A172 (cell line): Measurements from ENCODE around the gene CABP5. TPM values are rescaled to one million over a fixed set of nuclear protein-coding genes. Genes with fewer than 3 reads are reported as not detected.

ENCODE experiments used
- DNase-seq: peaks from one replicate; pipeline ENCODE4 v3.0.0-alpha.2; 2015; ENCODE audit warnings: low spot score
- total RNA-seq: library from RNA; depleted of rRNA; stranded (reverse); fragments of >200 nt; shearing (Covaris generic); gene quantifications from 2 replicates; pipeline ENCODE4 v1.2.3, GENCODE V29; 2014; rRNA removed

Gene CABP5
- total RNA-seq, 1 experiment from 2014 or later = not detected

GRCh38 chr19:48030073-48030472 lies 13.8 kb downstream of the CABP5 start:
- DNase-seq = no peak

- no peak for DNase-seq
Observed at GRCh38 chr19:48029431-48029830, 14.4 kb downstream of the CABP5 start.

GRCh38 chr19:48025480-48025879 lies 18.4 kb downstream of the CABP5 start:
- no peak for DNase-seq

GRCh38 chr19:48023518-48023917 lies 20.4 kb downstream of the CABP5 start:
- no peak for DNase-seq

DNA sequence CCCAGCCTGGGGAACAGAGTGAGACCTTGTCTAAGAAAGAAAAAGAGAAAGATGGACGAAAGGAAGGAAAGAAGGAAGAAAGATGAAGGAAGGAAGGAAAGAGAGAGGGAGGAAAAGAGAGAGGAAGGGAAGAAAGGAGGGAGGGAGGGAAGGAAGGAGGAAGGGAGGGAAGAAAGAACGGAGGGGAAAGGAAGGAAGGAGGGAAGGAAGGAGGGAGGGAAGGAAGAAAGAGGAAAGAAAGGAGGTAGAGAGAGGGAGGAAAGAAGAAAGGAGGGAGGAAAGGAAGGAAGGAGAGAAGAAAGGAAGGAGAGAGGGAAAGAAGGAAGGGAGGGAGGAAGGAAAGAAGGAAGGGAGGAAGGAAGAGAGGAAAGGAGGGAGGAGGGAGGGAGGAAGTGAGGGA lies 20.9 kb downstream of the CABP5 start:
- no peak for DNase-seq

DNA sequence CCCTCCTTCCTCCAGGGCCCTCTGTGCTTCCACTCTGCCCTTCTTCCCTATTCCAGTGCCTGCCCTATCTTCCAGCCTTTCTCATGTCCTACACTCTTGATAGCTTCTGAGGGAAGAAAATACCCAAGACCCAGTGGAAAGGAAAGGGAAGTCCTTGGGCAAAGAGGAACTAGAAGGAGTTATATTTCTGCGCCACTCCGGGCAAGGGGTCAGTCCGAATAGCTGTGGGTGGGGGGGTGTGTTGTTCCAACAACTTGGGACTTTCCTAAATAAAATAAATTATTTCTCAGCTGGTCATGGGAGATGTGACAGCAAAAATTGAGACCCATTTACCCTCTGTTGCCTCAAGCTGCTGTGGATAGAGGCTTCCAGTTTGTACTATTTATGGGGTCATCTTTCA lies 23.2 kb downstream of the CABP5 start:
- no peak for DNase-seq

- no peak for DNase-seq
Observed at GRCh38 chr19:48010932-48011758, 32.7 kb downstream of the CABP5 start.

DNA sequence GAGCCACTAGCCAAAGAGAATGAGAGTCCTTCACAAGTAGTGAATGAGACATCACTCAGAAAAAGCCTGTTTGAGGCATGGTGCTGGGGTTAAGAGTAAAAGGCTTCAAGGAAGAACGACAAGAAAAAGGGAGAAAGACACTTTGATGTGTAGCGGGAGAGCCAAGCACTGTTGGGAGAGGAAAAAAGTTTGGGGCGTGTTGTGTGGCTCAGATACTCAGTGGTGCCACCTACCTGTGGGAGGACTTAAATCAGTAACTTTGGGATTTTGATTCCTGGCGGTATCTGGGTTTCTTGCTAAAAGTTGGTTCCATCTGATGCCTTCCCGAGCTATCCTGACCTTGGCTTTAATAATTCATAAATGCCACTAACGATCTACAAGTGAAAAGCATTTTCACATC lies 37.1 kb downstream of the CABP5 start:
- peak; percentile 4 for DNase-seq

GRCh38 chr19:48004236-48004635 lies 39.6 kb downstream of the CABP5 start:
- no peak for DNase-seq

- no peak for DNase-seq
Observed at GRCh38 chr19:48000846-48001245, 43.0 kb downstream of the CABP5 start.

GRCh38 chr19:47998800-47999199 lies 45.1 kb downstream of the CABP5 start:
- DNase-seq = no peak

- no peak for DNase-seq
Observed at GRCh38 chr19:47996230-47996727, 47.6 kb downstream of the CABP5 start.

DNA sequence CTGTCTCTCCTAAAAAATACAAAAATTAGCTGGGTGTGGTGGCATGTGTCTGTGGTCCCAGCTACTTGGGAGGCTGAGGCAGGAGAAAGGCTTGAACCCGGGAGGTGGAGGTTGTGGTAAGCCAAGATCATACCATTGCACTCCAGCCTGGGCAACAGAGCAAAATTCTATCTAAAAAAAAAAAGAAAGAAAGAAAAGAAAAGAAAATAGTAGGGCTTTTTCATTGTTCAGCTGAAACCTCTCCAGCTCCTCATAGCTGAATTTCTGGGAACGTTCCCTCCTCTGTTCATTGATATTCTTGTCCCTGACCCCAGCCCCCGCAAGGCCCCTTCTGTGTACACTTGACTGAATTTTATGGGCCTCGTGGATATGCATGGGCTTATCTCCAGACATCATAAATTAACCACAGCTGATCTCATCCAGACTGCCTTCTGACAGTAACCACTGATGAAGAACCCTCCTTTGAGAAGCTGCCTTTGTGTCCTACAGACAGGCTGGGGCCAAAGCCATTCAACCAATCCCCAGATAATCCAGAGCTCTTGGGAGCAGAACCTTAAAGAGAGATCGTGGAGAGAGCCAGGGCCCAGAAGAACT lies 49.6 kb downstream of the CABP5 start, which contains the start of gene ELSPBP1:
Gene ELSPBP1 (plus strand): TSS at position 424 of the 594 bp plus-strand sequence. CDS start 14,036 bp downstream, outside the sequence.
- DNase-seq = no peak

DNA sequence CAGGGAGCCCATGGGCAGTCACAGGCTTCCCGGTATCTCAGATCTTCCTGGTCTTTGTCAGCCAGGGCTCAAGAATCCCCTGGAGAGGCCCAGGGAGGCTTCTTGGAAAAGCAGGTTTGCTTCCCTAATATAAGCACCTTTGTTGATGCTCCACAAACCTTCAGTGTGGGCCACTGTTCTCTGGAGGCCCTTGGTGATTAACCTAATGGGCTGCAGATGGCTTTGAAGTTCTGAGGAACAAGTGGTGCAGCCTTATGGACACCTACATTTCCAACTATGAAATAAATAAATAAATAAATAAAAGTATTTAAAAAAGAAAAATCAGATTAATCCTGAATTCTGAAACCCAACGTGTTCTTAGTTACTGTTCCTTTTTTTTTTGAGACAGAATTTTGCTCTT lies 51.8 kb downstream of the CABP5 start, which contains the start of gene BSPH1:
Gene BSPH1 (minus strand): TSS at position 101 of the 400 bp plus-strand sequence. CDS start 89 bp downstream, at position 12.
- no peak for DNase-seq

DNA sequence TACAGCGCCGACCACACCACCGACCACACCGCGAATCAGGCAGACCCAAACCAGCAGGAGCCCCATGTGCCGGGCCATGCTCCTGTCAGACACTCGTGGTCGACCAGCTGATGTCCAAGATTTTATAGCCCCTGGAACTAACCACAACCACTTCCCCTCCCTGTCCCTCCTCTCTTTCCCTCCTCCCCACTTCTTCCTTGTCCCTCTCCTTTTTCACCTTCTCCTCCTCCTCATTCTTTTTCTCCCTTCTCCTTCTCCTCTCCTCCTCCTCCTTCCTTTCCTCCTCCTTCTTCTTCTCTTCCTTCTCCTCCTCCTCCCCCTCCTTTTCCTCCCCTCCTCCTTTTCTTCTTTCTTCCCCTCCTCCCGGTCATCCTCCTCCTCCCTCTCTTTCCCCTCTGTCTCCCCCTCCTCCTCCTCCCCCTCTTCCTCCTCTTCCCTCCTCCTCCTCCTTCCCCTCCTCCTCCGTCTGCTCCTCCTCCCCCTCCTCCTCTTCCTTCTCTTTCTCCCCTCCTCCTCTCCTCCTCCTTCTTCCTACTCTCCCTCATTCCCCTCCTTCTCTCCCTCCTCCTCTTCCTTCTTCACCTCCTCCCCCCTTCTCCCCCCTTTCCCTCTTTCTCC lies 52.6 kb downstream of the CABP5 start:
- no peak for DNase-seq

Other genes starting within 250 kb of the CABP5 start
- not detected in 2 replicates for gene TPRX1, start 239.5 kb downstream of the CABP5 start, total RNA-seq
- gene CRX, start 222.1 kb downstream of the CABP5 start, total RNA-seq = not detected in 2 replicates
- gene TPRX2, start 184.8 kb downstream of the CABP5 start, total RNA-seq = not detected in 2 replicates
- gene SULT2A1, start 157.8 kb downstream of the CABP5 start, total RNA-seq = not detected in 2 replicates
- gene BSPH1, start 51.9 kb downstream of the CABP5 start, total RNA-seq = not detected in 2 replicates
- not detected in 2 replicates for gene ELSPBP1, start 49.4 kb downstream of the CABP5 start, total RNA-seq
- 8.0 and 8.4 TPM in 2 replicates for gene PLA2G4C, start 66.7 kb upstream of the CABP5 start, total RNA-seq
- 30.1 and 35.7 TPM in 2 replicates for gene LIG1, start 126.3 kb upstream of the CABP5 start, total RNA-seq
- 0.03 and 0.50 TPM in 2 replicates for gene ZSWIM9, start 126.6 kb upstream of the CABP5 start, total RNA-seq
- gene CARD8, start 211.8 kb upstream of the CABP5 start, total RNA-seq = 4.3 and 7.7 TPM in 2 replicates
- gene ZNF114, start 226.0 kb upstream of the CABP5 start, total RNA-seq = 0.79 and 5.5 TPM in 2 replicates